Choroid plexus epithelial cell (primary cell): ENCODE data around the gene FBXL16.

Experiments
- DNase-seq: peaks from one replicate; pipeline ENCODE4 v3.0.0-alpha.2; 2010; ENCODE audit warnings: low read depth
- H3K4me3 ChIP-seq: 2 replicates; pipeline ENCODE4 v1.5.1; 2011; ENCODE audit warnings: low read depth, mild to moderate bottlenecking, control low read depth, low read length, moderate library complexity
- TF ChIP-seq, protein P1 (sequence below): conservative IDR thresholded peaks from 2 replicates; pipeline ENCODE4 v1.5.1; 2011; ENCODE audit warnings: low read depth, mild to moderate bottlenecking, control low read depth, inconsistent platforms, low read length, moderate library complexity

FBXL16 gene

DNA sequence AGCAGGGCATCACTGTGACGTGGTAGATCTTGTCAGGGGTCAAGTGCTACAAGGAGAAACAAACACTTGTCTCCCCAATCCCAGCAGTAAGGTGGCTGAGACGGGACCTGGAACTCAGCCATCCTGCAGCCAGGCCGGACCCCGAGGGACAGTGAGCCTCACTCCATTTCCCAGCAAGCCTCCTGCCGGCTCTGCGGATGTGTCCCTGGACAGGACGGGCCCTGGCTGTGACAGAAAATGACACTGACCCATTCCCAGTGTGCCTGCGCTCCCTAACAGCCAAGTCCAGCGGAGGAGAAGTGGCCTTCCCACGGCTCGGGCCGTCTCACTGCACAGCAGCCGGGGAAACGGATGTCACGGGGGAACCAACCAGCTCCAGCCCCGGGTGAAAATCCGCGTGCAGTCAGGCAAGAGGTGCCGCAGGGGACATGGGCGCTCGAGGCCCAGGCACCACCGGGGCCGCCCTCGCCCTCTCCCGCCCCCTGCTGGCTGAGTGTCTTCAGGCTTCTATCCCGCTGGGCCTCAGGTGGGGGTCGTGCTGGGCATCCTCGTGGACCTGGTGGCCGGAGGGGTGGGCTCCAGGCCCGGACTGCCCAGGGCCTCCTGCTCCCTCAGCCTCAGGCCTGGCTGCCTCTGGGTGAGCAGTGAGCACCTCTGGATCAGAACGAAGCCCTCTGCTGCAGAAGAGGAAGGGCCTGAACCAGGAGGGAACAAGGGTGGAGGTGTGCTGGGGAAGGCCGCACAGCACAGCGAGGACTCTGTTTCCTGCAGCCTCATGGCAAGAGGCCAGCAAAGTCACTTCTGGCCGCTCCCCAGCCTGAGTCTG lies 28.0 kb upstream of the FBXL16 start:
- TF ChIP-seq, protein P1, sequence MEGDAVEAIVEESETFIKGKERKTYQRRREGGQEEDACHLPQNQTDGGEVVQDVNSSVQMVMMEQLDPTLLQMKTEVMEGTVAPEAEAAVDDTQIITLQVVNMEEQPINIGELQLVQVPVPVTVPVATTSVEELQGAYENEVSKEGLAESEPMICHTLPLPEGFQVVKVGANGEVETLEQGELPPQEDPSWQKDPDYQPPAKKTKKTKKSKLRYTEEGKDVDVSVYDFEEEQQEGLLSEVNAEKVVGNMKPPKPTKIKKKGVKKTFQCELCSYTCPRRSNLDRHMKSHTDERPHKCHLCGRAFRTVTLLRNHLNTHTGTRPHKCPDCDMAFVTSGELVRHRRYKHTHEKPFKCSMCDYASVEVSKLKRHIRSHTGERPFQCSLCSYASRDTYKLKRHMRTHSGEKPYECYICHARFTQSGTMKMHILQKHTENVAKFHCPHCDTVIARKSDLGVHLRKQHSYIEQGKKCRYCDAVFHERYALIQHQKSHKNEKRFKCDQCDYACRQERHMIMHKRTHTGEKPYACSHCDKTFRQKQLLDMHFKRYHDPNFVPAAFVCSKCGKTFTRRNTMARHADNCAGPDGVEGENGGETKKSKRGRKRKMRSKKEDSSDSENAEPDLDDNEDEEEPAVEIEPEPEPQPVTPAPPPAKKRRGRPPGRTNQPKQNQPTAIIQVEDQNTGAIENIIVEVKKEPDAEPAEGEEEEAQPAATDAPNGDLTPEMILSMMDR: peak; percentile 45
- DNase-seq: no peak
- no peak overlapping the region for H3K4me3 ChIP-seq

DNA sequence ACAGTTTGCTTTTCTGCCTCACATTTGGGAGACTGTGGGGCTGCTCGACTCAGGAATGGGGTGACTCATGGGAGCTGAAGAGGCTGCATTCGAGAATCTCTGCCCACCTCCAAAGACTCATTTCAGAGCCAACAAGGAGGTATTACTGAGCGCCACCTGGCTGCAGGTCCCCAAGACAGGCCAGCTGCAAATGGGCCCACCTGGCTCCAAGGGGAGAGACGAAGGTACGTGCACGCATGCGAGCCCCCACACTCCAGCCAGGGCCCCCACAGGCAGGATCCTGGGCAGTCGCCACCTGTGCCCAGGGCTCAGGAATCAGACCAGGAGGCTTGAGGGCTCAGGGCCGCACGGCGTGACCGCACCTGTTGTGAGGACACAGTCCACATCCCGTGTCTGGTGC lies 27.3 kb upstream of the FBXL16 start:
- TF ChIP-seq, protein P1: no peak
- DNase-seq: no peak
- H3K4me3 ChIP-seq: no peak overlapping the region

DNA sequence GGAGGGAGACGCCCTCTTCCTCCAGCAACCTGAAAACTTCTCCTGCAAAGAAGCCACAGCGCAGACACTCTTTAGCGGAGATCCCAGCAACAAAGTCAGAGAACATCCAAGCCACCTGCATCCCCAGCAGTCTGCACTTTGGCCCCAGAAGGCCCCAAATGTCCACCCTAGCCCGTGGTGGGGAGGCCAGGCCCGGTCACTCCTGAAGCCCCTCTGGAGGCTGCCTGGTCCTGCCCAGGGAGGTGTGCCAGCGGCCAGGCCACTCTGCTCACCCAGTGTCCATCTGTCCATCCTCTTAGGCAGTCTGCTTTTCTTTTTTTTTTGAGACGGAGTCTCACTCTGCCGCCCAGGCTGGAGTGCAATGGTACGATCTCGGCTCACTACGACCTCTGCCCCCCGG lies 26.7 kb upstream of the FBXL16 start:
- H3K4me3 ChIP-seq: no peak overlapping the region
- no peak for DNase-seq
- TF ChIP-seq, protein P1: no peak

DNA sequence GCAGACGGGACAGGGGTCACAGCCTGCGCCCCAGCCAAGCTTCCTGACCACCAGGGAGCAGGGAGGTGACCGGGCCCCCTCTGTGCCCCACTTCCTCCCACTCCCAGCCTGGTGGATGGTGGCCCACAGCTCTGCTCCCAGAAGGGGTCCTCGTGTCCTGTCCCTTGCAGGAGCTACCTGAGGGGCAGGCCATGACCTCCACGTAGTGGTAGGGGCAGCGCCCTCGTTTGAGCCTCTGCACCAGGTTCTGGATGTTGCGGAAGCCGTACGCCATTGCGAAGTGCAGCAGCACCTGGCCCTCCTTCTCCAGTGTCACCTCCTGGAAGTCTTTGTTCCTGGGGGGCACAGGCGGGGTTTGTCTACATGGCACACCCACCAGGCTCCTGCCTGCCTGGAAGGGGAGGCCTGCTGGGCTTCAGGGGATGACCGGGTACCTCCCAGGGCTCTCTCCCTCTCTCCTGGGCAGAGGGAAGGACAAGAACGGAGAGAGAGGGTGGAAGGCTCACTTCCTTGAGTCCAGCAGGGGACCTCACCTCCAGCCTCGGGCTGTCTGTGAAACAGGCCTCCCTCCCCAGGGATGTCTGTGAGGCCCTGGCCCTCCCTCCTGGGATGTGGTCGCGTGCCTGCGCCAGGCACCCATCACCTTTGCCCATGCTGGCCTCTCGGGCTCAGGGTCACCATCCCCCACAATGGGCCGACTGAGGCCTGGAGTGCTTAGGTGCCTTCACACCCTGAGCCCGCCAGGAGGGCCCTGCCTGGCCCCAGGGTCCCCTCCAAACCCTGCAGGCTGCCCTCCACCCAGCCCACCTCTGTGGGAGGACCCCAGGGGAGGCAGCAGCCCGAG lies 25.3 kb upstream of the FBXL16 start:
- TF ChIP-seq, protein P1: no peak
- no peak for DNase-seq
- no peak overlapping the region for H3K4me3 ChIP-seq

DNA sequence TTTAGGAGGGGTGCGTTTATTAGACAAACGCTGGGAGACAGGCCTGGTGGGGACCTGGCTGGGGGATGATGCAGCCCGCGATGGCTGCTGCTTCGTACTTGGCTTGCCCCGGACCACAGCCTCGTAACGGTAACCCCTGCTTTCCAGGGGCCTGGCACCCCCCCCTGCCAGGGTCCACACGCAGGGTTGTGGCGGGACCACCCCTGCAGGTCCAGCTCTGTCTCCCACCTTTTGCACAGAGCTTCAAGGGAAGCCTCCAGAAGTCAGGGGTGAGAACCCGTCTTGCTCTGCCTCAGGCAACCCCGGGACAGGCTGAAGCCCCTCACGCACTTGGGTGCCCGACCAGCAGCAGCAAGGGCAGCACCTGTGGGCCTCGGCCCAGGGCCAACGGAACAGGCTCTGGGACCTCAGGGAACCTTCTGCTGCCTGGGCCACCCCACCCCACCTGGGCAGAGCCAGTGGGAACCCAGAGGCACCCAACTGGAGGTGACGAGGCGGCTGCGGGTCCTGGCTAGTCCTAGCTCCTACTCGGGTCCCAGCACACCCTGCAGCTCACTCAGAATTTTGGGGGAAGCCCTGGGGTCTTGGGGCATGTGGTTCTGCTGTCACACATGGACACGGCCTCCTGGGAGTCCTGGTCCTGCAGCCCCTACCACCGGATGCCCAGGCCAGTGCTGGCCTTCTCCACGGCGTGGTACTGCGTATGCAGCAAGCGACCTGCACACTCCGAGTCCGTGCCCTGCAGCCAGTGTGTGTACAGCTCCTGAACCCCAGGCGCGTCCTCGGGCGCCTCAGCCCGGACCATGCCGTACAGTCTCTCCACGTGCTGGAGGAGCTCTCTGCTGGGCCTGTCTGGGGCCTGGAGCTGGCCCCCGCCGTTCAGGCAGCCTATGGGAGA lies 24.4 kb upstream of the FBXL16 start:
- TF ChIP-seq, protein P1: no peak
- DNase-seq: no peak
- H3K4me3 ChIP-seq: no peak overlapping the region

DNA sequence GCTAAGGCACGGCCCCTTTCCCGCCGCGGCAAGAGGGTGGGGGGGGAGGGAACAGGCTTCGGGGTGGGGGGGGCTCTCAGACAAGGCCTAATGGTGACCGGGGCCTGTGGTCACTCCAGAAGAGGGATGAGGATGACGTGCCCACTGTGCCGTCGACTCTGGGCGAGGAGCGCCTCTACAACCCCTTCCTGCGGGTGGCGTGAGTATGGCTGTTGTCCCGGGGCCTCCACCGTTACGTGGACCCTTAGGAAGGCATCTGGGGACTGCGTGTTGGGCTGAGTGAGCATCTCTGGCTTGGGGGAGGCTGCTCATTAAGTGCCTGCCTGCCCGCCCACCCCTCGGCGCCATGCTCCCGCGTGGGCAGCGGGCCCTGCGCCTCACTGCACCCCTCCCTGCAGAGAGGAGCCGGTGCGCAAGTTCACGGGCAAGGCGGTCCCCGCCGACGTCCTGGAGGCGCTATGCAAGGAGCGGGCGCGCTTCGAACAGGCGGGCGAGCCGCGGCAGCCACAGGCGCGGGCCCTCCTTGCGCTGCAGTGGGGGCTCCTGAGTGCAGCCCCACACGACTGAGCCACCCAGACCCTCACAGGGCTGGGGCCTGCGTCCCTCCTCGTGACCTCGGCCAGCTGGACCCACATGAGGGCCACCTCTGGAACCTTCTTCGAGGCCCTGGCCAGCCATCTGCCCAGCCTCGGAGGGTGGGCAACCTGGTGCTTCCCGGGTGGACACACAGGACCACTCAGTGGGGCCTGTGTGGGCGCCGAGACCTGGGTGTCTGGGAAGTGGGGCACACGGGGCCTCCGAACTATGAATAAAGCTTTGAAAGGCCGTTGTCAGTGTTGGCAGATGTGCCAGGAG lies 23.5 kb upstream of the FBXL16 start:
- TF ChIP-seq, protein P1: no peak
- peak overlapping the region; percentile 68 for H3K4me3 ChIP-seq
- DNase-seq: no peak
